CD4-positive, alpha-beta T cell treated with Interferon gamma for 1 hour (primary cell): Measurements from ENCODE around the gene RARS2.
"Not testable (repeated sequence)": the region's sequence is repeated elsewhere in the genome, so short reads cannot be mapped to it uniquely, and the experiment has no call there.

ENCODE experiments used
- DNase-seq: peaks from one replicate; pipeline ENCODE4 v3.0.0-alpha.2; 2020

Gene RARS2, protein sequence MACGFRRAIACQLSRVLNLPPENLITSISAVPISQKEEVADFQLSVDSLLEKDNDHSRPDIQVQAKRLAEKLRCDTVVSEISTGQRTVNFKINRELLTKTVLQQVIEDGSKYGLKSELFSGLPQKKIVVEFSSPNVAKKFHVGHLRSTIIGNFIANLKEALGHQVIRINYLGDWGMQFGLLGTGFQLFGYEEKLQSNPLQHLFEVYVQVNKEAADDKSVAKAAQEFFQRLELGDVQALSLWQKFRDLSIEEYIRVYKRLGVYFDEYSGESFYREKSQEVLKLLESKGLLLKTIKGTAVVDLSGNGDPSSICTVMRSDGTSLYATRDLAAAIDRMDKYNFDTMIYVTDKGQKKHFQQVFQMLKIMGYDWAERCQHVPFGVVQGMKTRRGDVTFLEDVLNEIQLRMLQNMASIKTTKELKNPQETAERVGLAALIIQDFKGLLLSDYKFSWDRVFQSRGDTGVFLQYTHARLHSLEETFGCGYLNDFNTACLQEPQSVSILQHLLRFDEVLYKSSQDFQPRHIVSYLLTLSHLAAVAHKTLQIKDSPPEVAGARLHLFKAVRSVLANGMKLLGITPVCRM

DNA sequence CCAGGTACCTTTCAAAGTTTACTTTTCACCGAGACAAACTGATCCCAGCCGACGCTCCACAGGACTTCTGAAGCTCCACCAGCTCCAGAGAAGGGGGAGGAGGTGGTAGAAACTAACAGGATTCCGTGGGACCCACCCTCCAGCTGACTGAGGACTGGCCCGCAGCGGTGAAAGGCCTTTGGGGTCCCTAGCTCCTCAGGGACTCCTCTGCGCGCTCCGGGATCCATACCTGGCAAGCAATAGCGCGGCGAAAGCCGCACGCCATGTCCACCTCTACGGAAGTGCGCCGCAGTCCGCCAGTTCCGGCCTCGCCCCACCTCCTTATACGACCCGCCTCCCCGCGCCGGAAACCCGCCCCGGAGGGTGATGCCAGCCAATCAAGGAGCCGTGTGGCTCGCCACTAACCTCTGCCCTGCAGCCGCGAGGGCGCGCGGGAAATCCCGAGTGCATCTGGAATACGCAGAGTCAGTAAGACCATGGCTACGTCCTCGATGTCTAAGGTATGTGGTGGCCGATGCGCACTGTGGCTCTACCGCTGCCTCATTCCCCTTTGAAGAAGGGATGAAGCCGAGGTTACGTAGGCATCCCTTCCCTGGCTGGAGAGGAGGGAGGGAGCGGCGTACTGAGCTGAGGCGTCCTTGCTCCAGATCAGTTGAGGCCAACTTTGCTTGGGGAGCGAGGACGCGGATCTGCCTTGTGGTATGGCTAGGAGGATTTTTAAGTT lies at the start of gene RARS2, which contains the start of gene ORC3:
TSS of gene RARS2 (minus strand) at position 295 of the 724 bp plus-strand sequence. CDS start at position 265, 30 bp downstream.
TSS of gene ORC3 (plus strand) at position 443 of the 724 bp plus-strand sequence. CDS start at position 477, 34 bp downstream.
- peak; percentile 92 for DNase-seq

DNA sequence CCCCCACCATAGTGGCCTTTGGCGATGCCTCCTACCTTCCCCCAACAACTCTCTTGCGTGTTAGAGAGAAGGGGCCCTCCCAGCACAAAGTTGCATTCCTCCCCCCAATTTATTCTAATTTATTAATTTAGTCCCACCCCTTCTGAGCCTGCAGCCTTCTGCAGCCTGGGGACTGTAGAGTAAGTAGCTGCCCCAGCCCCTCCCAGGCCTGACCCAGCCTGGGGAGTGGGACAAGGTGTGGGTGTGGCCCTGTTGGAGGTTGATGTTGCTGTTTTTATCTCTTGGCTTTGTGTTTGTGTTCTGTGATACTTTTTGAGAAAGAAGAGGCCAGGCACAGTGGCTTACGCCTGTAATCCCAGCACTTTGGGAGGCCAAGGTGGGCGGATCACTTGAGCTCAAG lies 49.6 kb upstream of the RARS2 start:
- no peak for DNase-seq

- no peak for DNase-seq
Observed at GRCh38 chr6:87637106-87637505, 47.3 kb upstream of the RARS2 start.

DNA sequence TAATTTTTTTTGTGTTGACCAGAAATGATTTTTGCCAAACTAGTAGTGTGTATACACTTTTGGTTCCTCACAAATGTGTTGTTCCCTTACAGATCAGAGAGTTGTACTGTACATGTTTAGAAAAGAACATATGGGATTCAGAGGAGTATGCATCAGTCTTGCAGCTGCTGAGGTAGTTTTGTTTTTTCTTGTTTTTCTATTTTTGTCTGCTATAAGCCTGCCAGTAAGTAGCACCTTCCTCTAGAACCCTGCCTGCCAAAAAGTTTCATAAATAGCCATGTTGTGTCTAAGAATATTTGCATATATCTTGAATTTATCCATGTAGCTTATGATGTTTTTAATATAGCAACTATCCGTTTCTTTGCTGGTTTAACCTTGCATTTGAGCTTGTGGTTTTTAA lies 46.5 kb upstream of the RARS2 start:
- DNase-seq = no peak

GRCh38 chr6:87633851-87634250 lies 44.1 kb upstream of the RARS2 start:
- no peak for DNase-seq

- no peak for DNase-seq
Observed at GRCh38 chr6:87630746-87631145, 41.0 kb upstream of the RARS2 start.

DNA sequence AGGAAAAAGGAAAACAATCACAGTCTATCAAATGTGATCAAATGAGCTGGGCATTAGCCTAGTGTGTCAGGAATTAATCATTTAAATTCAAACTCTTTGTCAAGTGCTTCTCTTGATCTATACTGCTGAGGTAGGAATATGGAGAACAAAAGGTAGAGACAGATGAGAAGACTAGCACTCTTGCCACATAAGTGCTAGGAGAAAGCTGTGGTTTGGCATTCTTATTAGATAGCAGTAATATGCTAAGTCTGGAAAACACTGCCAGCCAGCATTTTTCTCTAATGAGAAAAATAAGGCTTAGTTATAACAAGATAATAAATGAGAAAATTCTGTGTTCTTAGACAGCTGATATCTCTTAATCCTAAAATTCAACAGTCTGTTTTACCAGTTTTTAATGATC lies 39.1 kb upstream of the RARS2 start:
- DNase-seq = no peak

- DNase-seq = no peak
Observed at GRCh38 chr6:87628424-87628823, 38.6 kb upstream of the RARS2 start.

DNA sequence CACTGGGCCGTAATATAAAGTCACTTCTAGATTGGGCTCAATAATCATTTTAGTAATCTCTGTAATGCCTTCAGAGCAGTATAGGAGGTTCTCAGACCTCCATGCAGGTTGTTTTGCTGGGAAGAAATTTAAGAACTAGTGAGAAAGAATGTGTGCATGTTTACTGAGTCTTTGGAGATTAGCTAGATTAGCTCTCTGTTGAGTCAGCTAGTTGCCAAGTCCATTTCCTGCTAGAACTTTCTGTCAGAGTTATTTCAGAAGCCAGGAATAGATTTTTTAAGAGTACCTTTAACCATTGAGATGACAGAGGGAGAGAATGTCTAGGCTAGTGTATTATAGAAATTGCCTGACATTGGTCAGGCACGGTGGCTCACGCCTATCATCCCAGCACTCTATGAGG lies 33.5 kb upstream of the RARS2 start:
- DNase-seq = no peak

DNA sequence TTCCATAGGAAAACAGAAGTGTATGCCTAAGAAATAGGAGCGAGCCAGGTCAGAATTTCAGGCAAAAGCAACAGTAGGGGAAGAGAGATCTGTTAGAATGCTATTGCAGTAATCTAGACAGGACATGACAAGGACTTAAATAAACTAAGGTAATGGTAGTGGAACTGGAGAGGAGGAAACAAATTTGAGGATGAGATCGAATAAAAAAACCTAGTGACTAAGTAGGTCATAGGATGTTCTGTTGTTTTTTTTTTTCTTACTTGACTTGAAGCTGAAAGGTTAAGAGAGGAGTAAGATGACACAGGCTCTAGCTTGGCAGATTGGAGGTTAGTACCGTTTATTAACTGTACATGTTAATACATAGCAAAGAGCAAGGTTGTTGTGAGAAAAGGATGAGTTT lies 28.7 kb upstream of the RARS2 start:
- DNase-seq = no peak

DNA sequence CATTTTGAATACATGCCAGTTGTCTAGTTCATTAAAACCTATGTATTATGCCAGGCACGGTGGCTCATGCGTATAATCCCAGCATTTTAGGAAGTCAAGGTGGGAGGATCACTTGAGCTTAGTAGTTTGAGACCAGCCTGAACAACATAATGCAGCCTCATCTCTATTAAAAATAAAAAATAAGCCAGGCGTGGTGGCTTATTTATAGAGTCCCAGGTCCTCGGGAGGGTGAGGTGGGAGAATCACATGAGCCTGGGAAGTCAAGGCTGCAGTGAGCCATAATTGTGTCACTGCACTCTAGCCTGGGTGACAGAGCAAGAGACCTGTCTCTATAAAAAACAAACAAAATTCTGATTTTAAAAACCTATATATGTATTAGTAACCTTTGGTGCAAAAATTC lies 27.6 kb upstream of the RARS2 start:
- no peak for DNase-seq

- not testable (repeated sequence) for DNase-seq
Observed at GRCh38 chr6:87613018-87613417, 23.2 kb upstream of the RARS2 start.

DNA sequence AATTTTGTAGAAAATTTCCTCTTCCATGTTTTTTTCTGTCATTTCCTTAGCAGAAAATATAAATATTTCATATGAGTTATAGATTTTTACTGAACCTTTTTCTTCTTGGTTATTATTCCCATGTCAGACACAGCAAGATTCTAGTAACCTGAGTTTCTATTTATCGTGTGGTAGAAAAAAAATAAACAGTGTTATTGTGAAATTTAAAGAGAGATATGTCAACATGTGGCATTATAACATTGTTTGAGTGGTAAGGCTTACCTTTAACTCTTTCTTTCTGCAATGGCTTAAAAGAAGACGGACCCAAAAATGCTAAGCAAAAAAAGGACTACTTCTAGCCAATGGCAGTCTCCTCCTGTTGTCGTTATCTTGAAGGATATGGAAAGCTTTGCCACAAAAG lies 19.0 kb upstream of the RARS2 start:
- no peak for DNase-seq

GRCh38 chr6:87606199-87606598 lies 16.4 kb upstream of the RARS2 start:
- no peak for DNase-seq

DNA sequence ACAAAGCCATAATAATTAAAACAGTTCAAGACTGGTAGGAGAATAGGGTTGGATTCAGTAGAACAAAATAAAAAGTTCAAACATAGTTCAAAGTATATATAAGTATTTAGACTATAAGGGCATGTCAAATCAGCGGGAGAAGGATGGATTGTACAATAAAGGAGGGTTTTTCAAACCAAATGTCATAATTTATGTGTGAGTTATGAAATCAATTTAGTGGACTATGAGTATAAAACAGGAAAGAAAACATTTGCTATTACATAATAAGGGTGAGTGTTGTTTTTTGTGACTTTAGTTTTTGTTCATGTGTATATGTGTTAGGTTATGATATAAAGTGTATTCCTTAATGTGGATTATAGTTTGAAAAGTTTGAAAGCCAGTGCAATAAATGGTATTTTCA lies 10.8 kb upstream of the RARS2 start:
- DNase-seq = no peak

GRCh38 chr6:87590990-87591389 lies 1.2 kb upstream of the RARS2 start:
- no peak for DNase-seq

DNA sequence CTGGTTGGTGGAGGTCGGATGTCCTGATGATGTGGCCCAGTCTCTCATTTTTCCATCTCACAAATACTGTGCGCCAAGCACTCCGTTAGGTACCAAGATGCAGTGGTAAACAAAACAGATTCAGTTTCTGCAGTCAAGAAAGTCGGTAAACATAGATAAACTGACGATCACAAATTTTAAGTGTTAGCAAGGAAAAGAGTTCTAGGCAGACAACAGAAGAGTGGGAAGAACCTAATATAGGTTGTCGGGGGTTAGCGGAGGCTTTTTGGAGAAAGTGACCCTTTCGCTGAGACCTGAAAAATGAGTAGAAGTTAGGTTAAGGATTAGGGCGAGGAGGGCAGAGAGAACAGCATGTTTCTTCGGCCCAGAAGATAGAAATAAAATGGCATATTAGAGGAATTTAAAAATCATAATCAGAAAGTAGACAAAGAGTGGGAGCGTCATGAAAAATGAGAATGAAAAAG lies 662 bp upstream of the RARS2 start:
- no peak for DNase-seq

- no peak for DNase-seq
Observed at GRCh38 chr6:87588756-87589407, 905 bp downstream of the RARS2 start.

- no peak for DNase-seq
Observed at GRCh38 chr6:87586371-87587077, 3.3 kb downstream of the RARS2 start.

GRCh38 chr6:87583822-87584221 lies 6.0 kb downstream of the RARS2 start:
- DNase-seq = no peak

DNA sequence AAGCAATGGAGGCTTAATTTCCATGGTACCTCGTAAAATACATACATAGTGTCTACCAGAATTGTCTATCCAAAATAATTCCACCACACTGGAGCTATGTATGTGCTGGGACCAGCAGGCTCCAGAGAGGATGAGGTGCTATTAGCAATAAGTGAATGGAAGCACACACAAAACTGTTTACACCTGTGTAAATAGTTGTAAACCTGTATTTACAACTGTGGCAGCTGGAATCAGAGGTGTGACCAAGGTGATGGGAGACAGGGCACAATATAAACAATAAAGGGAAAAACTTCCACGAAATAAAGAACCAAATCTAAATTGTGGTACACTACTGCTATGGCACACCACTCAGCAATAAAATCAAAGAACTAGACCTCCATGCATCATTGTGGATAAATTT lies 14.4 kb downstream of the RARS2 start:
- DNase-seq = no peak

- DNase-seq = no peak
Observed at GRCh38 chr6:87574237-87574804, 15.5 kb downstream of the RARS2 start.
